ENCODE measurements around the gene FNIP2. TPM values are rescaled to one million over a fixed set of nuclear protein-coding genes. Genes with fewer than 3 reads are reported as not detected.

FNIP2 gene
- total and polyA plus RNA-seq, 2 donors (not counting 1 experiment from before 2014, with no cell fraction given) = 0.03 to 0.17 TPM

GRCh38 chr4:158849681-158850080 is 80.9 kb downstream of the FNIP2 start:
- no peak for ATAC-seq (ENCODE audit: low read depth)
- DNase-seq = no peak
- no CpG with 5 or more reads among the region's 2 CpGs for WGBS (ENCODE audit: insufficient coverage)

GRCh38 chr4:158850371-158850770 is 81.5 kb downstream of the FNIP2 start:
- Mint-ChIP-seq H3K4me3 (no peak overlapping the region), H3K27me3 (peaks cover 19% of the 10 kb centered on the region), H3K9me3 (ENCODE audit: insufficient read depth) (no peaks in the 10 kb centered on the region), H3K27ac (no peak overlapping the region), H3K4me1 (no peaks in the 10 kb centered on the region)
- Histone ChIP-seq H3K4me2 (replicated peaks; ENCODE audit: low read depth, low read length, poor library complexity, severe bottlenecking) (no peak overlapping the region), H3K27ac (ENCODE audit: low read length in 2 of 2) (no peak overlapping the region), H4K20me1 (ENCODE audit: control insufficient read depth, insufficient read depth, low read length, poor library complexity, severe bottlenecking) (no peaks in the 10 kb centered on the region), H3K4me3 (ENCODE audit: control extremely low read depth in 1 of 5, extremely low read depth in 1 of 5, insufficient read depth in 1 of 5, low read depth in 2 of 5, low read length in 4 of 5) (no peak overlapping the region), H3K9ac (ENCODE audit: low read length) (no peak overlapping the region), H2AFZ (ENCODE audit: insufficient read depth, low read depth, low read length, poor library complexity, severe bottlenecking) (no peak overlapping the region), H3K4me1 (ENCODE audit: control insufficient read depth in 2 of 2, insufficient read depth in 2 of 2, low read length in 2 of 2) (no peaks in the 10 kb centered on the region), H3K79me2 (ENCODE audit: control insufficient read depth, insufficient read depth, low read length) (no peaks in the 10 kb centered on the region), H3K27me3 (replicated peaks in 1 of 4; ENCODE audit: control extremely low read depth in 1 of 4, control insufficient read depth in 3 of 4, insufficient read depth in 4 of 4, low read length in 3 of 4) (peaks cover 0 to 29% (median 19%) of the 10 kb centered on the region in 4 experiments), H3K9me3 (ENCODE audit: control extremely low read depth in 1 of 3, control insufficient read depth in 2 of 3, insufficient read depth in 1 of 3, low read length in 2 of 3) (no peaks in the 10 kb centered on the region), H3K36me3 (replicated peaks in 1 of 2; ENCODE audit: control extremely low read depth in 1 of 2, control insufficient read depth in 1 of 2, extremely low read depth in 1 of 2, insufficient read depth in 2 of 2, low read length in 1 of 2) (no peaks in the 10 kb centered on the region)
- DNase-seq (no peak), ATAC-seq (ENCODE audit: low read depth) (no peak)
- intact Hi-C loops (cut with micrococcal nuclease) = no loop called here
- CTCF ChIA-PET = interaction anchor here (0.6 to 4.3 kb wide), 8 partner anchors 11 to 605 kb away, joined by 3 to 38 read pairs (median 4); no protein-coding TSS in a partner anchor
- POLR2A ChIA-PET = no interaction called here
- TF ChIP-seq CTCF (IDR thresholded peaks at IDR 0.05) (no peak), EZH2 (IDR thresholded peaks at IDR 0.05; ENCODE audit: borderline replicate concordance, insufficient read depth, low read depth, low read length, poor library complexity, severe bottlenecking) (no peak)

More at GRCh38 chr4:158849681-158850080, 80.9 kb downstream of the FNIP2 start:
- ChIA-PET POLR2A (no interaction called here), CTCF (interaction anchor here (0.6 to 4.3 kb wide), 7 partner anchors 10 to 606 kb away, joined by 3 to 32 read pairs (median 3); no protein-coding TSS in a partner anchor)
- Histone ChIP-seq H3K27me3 (replicated peaks in 1 of 4; ENCODE audit: control extremely low read depth in 1 of 4, control insufficient read depth in 3 of 4, insufficient read depth in 4 of 4, low read length in 3 of 4) (peaks cover 0 to 29% (median 19%) of the 10 kb centered on the region in 4 experiments), H3K36me3 (replicated peaks in 1 of 2; ENCODE audit: control extremely low read depth in 1 of 2, control insufficient read depth in 1 of 2, extremely low read depth in 1 of 2, insufficient read depth in 2 of 2, low read length in 1 of 2) (no peaks in the 10 kb centered on the region), H3K27ac (ENCODE audit: low read length in 2 of 2) (no peak overlapping the region), H4K20me1 (ENCODE audit: control insufficient read depth, insufficient read depth, low read length, poor library complexity, severe bottlenecking) (no peaks in the 10 kb centered on the region), H3K79me2 (ENCODE audit: control insufficient read depth, insufficient read depth, low read length) (no peaks in the 10 kb centered on the region), H2AFZ (ENCODE audit: insufficient read depth, low read depth, low read length, poor library complexity, severe bottlenecking) (no peak overlapping the region), H3K9ac (ENCODE audit: low read length) (no peak overlapping the region), H3K4me3 (ENCODE audit: control extremely low read depth in 1 of 5, extremely low read depth in 1 of 5, insufficient read depth in 1 of 5, low read depth in 2 of 5, low read length in 4 of 5) (no peak overlapping the region), H3K4me1 (ENCODE audit: control insufficient read depth in 2 of 2, insufficient read depth in 2 of 2, low read length in 2 of 2) (no peaks in the 10 kb centered on the region), H3K9me3 (ENCODE audit: control extremely low read depth in 1 of 3, control insufficient read depth in 2 of 3, insufficient read depth in 1 of 3, low read length in 2 of 3) (no peaks in the 10 kb centered on the region), H3K4me2 (replicated peaks; ENCODE audit: low read depth, low read length, poor library complexity, severe bottlenecking) (no peak overlapping the region)
- Mint-ChIP-seq H3K4me1 (no peaks in the 10 kb centered on the region), H3K27me3 (peaks cover 19% of the 10 kb centered on the region), H3K4me3 (no peak overlapping the region), H3K27ac (no peak overlapping the region), H3K9me3 (ENCODE audit: insufficient read depth) (no peaks in the 10 kb centered on the region)
- TF ChIP-seq CTCF (IDR thresholded peaks at IDR 0.05) = no peak
- no peak for TF ChIP-seq EZH2 (IDR thresholded peaks at IDR 0.05; ENCODE audit: borderline replicate concordance, insufficient read depth, low read depth, low read length, poor library complexity, severe bottlenecking)
- intact Hi-C loops (cut with micrococcal nuclease) = no loop called here
